Neural cell (in vitro differentiated cells): ENCODE data around the gene TAP1. TPM values are rescaled to one million over a fixed set of nuclear protein-coding genes. Genes with fewer than 3 reads are reported as not detected.

ENCODE experiments used
- H2AFZ ChIP-seq: fragments of 200-600, 300-800 bp; sonication (generic), shearing (Covaris generic); 2 replicates; pipeline ENCODE4 v1.6.0; 2014; ENCODE audit warnings: low read depth, mild to moderate bottlenecking, antibody characterized with exemption, low read length, moderate library complexity
- H3F3A ChIP-seq: fragments of 200-600 bp; shearing (Covaris generic); 2 replicates; pipeline ENCODE4 v1.6.1; 2016; ENCODE audit warnings: mild to moderate bottlenecking, moderate library complexity, mixed read lengths, antibody characterized with exemption, low read length; ENCODE audit not compliant: insufficient read depth, poor library complexity, severe bottlenecking
- H3K27ac ChIP-seq: fragments of 200-600, 300-800 bp; sonication (generic), shearing (Covaris generic); 2 replicates; pipeline ENCODE4 v1.5.1; 2014; ENCODE audit warnings: mild to moderate bottlenecking, low read length, moderate library complexity
- H3K27me3 ChIP-seq: fragments of 300-800, 200-600 bp; sonication (generic), shearing (Covaris generic); 2 replicates; pipeline ENCODE4 v1.6.0; 2014; ENCODE audit warnings: mild to moderate bottlenecking, low read depth, low read length, moderate library complexity; ENCODE audit not compliant: insufficient read depth
- H3K36me3 ChIP-seq: fragments of 300-800, 200-600 bp; sonication (generic), shearing (Covaris generic); 2 replicates; pipeline ENCODE4 v1.5.1; 2014; ENCODE audit warnings: mild to moderate bottlenecking, antibody characterized with exemption, low read length, moderate library complexity; ENCODE audit not compliant: insufficient read depth
- H3K4me2 ChIP-seq: fragments of 300-800, 200-600 bp; sonication (generic), shearing (Covaris generic); 2 replicates; pipeline ENCODE4 v1.6.0; 2014; ENCODE audit warnings: mild to moderate bottlenecking, low read length
- H3K4me3 ChIP-seq: fragments of 300-800, 200-600 bp; sonication (generic), shearing (Covaris generic); 2 replicates; pipeline ENCODE4 v1.5.1; 2014; ENCODE audit warnings: mild to moderate bottlenecking, low read length, moderate library complexity
- H3K79me2 ChIP-seq: fragments of 200-600 bp; shearing (Covaris generic); replicated peaks from 2 replicates; pipeline ENCODE4 v1.6.0; 2014; ENCODE audit warnings: mild to moderate bottlenecking, low read length, moderate library complexity; ENCODE audit not compliant: insufficient read depth
- H3K9ac ChIP-seq: fragments of 300-800, 200-600 bp; sonication (generic), shearing (Covaris generic); 2 replicates; pipeline ENCODE4 v1.6.1; 2016; ENCODE audit warnings: mild to moderate bottlenecking, low read length, mixed read lengths
- H3K9me2 ChIP-seq: fragments of 200-600 bp; shearing (Covaris generic); 2 replicates; pipeline ENCODE4 v1.6.1; 2016; ENCODE audit warnings: mild to moderate bottlenecking, low read length, mixed read lengths; ENCODE audit not compliant: insufficient read depth
- H3K9me3 ChIP-seq: fragments of 200-600, 300-800 bp; sonication (generic), shearing (Covaris generic); 2 replicates; pipeline ENCODE4 v1.6.1; 2016; ENCODE audit warnings: mild to moderate bottlenecking, mixed run types, low read length, moderate library complexity, mixed read lengths
- H4K20me1 ChIP-seq: fragments of 200-600 bp; shearing (Covaris generic); 2 replicates; pipeline ENCODE4 v1.6.1; 2016; ENCODE audit warnings: mild to moderate bottlenecking, mixed run types; ENCODE audit not compliant: insufficient read depth
- EP300 ChIP-seq: fragments of 450-650 bp; conservative IDR thresholded peaks from 2 replicates; pipeline ENCODE4 v1.6.1; 2014; ENCODE audit warnings: antibody characterized with exemption, mild to moderate bottlenecking, moderate library complexity; ENCODE audit not compliant: poor library complexity, severe bottlenecking
- EZH2 ChIP-seq: fragments of 200-600, 300-800 bp; shearing (Covaris generic), sonication (generic); IDR thresholded peaks from 2 replicates; pipeline ENCODE4 v1.6.1; 2014; ENCODE audit warnings: antibody characterized with exemption, low read length, borderline replicate concordance, mild to moderate bottlenecking; ENCODE audit not compliant: insufficient read depth, poor library complexity, severe bottlenecking
- MXI1 ChIP-seq: fragments of 450-650 bp; conservative IDR thresholded peaks from 2 replicates; pipeline ENCODE4 v1.6.1; 2014; ENCODE audit warnings: antibody characterized with exemption, mild to moderate bottlenecking; ENCODE audit not compliant: poor library complexity, severe bottlenecking
- POLR2AphosphoS5 ChIP-seq: IDR thresholded peaks from 2 replicates; pipeline ENCODE4 v1.6.1; 2012
- SMC3 ChIP-seq: fragments of 450-650 bp; conservative IDR thresholded peaks from 2 replicates; pipeline ENCODE4 v1.6.1; 2014; ENCODE audit warnings: antibody characterized with exemption, mild to moderate bottlenecking, moderate library complexity; ENCODE audit not compliant: poor library complexity
- TAF1 ChIP-seq: IDR thresholded peaks from 2 replicates; pipeline ENCODE4 v1.6.1; 2012; ENCODE audit warnings: low read depth
- polyA plus RNA-seq: library from polyadenylated mRNA; depleted of rRNA; stranded (reverse); fragments of >200 nt; gene quantifications from 2 replicates; pipeline ENCODE4 v1.2.3, GENCODE V29; 2014
- TF ChIP-seq, protein P1 (sequence below): fragments of 450-650 bp; IDR thresholded peaks from 2 replicates; pipeline ENCODE4 v1.5.1; 2014; ENCODE audit warnings: antibody characterized with exemption, mild to moderate bottlenecking, moderate library complexity; ENCODE audit not compliant: poor library complexity, severe bottlenecking
- TF ChIP-seq, protein P2 (sequence below): IDR thresholded peaks from 2 replicates; pipeline ENCODE4 v1.6.1; 2012; ENCODE audit warnings: borderline replicate concordance

Gene TAP1
- polyA plus RNA-seq, 1 donor from 2014 or later, result not detected

DNA sequence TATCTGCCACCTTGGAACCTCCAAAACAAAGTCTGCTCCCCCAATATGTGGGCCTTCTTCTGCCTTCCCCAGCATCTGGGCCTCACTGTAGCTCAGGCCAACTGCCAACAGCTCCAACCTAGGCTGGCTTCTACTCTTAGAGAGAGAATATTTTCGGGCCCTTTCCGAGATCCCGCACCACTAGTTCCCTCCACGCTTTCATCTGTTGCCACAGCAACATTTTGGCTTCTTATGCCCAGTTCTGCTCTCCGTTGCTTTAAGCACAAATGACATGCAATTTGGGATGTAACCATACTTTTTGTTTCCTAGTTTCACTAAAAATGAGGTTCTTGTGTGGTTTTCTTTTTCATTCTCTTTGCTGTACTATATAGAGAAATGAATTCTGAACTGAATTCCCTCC, 34.1 kb upstream of the TAP1 start:
- no peak overlapping the region for H3K27ac ChIP-seq

DNA sequence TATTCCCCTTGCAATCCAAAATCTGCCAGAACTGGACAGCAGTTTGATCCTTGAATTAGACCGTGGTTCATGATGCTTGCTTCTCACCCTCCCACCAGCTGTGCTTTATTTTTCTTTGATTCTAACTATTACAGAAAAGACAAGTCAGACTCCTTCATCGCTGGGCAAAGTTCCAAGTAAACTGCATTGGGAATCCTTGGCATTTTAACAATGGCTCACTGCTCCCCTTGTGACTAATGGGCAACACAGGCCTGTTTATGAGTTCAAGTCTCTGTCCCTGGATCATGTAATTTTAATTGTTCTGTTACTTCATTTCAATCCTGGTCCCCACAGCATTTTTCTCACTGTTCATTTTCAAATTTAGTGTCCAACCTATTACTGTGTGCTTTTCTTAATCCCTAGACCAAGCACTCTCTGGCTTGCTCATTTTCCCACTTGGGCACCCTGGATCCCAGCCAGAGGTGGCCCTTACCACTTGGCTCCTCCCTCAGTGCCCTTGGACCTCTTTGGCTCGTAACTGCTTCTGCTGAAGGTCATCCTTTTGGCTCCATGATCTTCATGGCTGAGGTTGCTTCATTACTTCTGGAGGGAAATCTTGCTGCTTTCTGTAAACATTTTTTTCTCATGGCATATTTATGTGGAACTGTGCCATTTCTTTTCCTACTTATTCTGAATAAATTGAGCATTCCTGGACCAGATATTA, 33.3 kb upstream of the TAP1 start:
- no peak overlapping the region for H2AFZ ChIP-seq
- no peaks in the 10 kb centered on the region for H3F3A ChIP-seq
- H3K4me2 ChIP-seq, result no peak overlapping the region
- no peaks in the 10 kb centered on the region for H3K9me2 ChIP-seq
- no peaks in the 10 kb centered on the region for H4K20me1 ChIP-seq
- no peaks in the 10 kb centered on the region for H3K79me2 ChIP-seq
- H3K9me3 ChIP-seq, result no peaks in the 10 kb centered on the region
- H3K27me3 ChIP-seq, result no peaks in the 10 kb centered on the region
- H3K9ac ChIP-seq, result no peak overlapping the region
- no peak overlapping the region for H3K27ac ChIP-seq
- no peak overlapping the region for H3K4me3 ChIP-seq
- no peak for TF ChIP-seq MXI1
- no peak for TF ChIP-seq SMC3
- TF ChIP-seq, protein P1, sequence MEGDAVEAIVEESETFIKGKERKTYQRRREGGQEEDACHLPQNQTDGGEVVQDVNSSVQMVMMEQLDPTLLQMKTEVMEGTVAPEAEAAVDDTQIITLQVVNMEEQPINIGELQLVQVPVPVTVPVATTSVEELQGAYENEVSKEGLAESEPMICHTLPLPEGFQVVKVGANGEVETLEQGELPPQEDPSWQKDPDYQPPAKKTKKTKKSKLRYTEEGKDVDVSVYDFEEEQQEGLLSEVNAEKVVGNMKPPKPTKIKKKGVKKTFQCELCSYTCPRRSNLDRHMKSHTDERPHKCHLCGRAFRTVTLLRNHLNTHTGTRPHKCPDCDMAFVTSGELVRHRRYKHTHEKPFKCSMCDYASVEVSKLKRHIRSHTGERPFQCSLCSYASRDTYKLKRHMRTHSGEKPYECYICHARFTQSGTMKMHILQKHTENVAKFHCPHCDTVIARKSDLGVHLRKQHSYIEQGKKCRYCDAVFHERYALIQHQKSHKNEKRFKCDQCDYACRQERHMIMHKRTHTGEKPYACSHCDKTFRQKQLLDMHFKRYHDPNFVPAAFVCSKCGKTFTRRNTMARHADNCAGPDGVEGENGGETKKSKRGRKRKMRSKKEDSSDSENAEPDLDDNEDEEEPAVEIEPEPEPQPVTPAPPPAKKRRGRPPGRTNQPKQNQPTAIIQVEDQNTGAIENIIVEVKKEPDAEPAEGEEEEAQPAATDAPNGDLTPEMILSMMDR, result no peak
- TF ChIP-seq POLR2AphosphoS5, result no peak
- TF ChIP-seq TAF1, result no peak
- no peak for TF ChIP-seq EP300
- TF ChIP-seq, protein P2, sequence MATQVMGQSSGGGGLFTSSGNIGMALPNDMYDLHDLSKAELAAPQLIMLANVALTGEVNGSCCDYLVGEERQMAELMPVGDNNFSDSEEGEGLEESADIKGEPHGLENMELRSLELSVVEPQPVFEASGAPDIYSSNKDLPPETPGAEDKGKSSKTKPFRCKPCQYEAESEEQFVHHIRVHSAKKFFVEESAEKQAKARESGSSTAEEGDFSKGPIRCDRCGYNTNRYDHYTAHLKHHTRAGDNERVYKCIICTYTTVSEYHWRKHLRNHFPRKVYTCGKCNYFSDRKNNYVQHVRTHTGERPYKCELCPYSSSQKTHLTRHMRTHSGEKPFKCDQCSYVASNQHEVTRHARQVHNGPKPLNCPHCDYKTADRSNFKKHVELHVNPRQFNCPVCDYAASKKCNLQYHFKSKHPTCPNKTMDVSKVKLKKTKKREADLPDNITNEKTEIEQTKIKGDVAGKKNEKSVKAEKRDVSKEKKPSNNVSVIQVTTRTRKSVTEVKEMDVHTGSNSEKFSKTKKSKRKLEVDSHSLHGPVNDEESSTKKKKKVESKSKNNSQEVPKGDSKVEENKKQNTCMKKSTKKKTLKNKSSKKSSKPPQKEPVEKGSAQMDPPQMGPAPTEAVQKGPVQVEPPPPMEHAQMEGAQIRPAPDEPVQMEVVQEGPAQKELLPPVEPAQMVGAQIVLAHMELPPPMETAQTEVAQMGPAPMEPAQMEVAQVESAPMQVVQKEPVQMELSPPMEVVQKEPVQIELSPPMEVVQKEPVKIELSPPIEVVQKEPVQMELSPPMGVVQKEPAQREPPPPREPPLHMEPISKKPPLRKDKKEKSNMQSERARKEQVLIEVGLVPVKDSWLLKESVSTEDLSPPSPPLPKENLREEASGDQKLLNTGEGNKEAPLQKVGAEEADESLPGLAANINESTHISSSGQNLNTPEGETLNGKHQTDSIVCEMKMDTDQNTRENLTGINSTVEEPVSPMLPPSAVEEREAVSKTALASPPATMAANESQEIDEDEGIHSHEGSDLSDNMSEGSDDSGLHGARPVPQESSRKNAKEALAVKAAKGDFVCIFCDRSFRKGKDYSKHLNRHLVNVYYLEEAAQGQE, result no peak
- H3K36me3 ChIP-seq, result no peaks in the 10 kb centered on the region

More for the DNA sequence above, 34.1 kb upstream of the TAP1 start:
- Histone ChIP-seq H3K9me3 (no peaks in the 10 kb centered on the region), H3K36me3 (no peaks in the 10 kb centered on the region), H3K9me2 (no peaks in the 10 kb centered on the region), H3K9ac (no peak overlapping the region), H3K4me2 (no peak overlapping the region), H3F3A (no peaks in the 10 kb centered on the region), H4K20me1 (no peaks in the 10 kb centered on the region), H3K79me2 (no peaks in the 10 kb centered on the region), H3K4me3 (no peak overlapping the region), H2AFZ (no peak overlapping the region), H3K27me3 (no peaks in the 10 kb centered on the region)
- TF ChIP-seq, protein P1, result no peak
- no peak for TF ChIP-seq EZH2
